ENCODE results near the gene PPA2. TPM values are rescaled to one million over a fixed set of nuclear protein-coding genes. Genes with fewer than 3 reads are reported as not detected.

The PPA2 gene
- total and polyA plus RNA-seq, 10 of the 15 experiments (the other 5 are each of a cell fraction or from before 2014, with no cell fraction given): 93.8 to 293 (median 146) TPM

DNA sequence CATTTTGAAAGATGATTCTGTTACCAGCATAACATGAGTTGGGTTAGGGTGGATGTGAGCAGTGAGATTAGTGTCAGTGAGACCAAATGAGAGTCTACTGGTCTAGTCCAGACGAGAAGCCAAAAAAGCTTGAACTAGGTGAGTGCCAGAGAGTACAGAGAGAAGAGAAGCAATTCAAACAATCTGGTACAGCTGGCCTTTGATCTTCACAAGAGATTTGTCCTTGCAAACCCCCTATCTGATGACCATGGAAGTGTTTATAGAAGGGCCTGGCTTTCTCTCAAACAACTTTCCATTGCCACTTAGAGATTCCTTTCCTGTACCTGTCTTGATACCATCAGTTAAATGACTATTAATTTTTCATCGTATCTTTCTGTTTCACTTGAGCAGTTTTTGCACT, 128.5 kb downstream of the PPA2 start:
- 98% methylated on average over 2 of the region's 2 CpGs for WGBS (ENCODE audit: insufficient coverage, insufficient replicate concordance, low lambda C conversion rate, missing lambda C conversion rate)
- H3K36me3 ChIP-seq (ENCODE audit: control insufficient read depth in 2 of 2, insufficient read depth in 2 of 2, low read length in 1 of 2): no peaks in the 10 kb centered on the region
- no TSS peak for BruUV-seq (replicated peaks)
- ATAC-seq (no peak), DNase-seq (ENCODE audit: low read depth, low spot score) (no peak), FAIRE-seq (no peak)
- no peaks in the 10 kb centered on the region for H3K4me1 ChIP-seq (ENCODE audit: control insufficient read depth, insufficient read depth, low read length)
- TF ChIP-seq MTA3 (IDR thresholded peaks at IDR 0.05; ENCODE audit: borderline replicate concordance, low read length) (no peak), TCF3 (IDR thresholded peaks at IDR 0.05; ENCODE audit: borderline replicate concordance, insufficient read depth, low read depth, low read length) (no peak), SUPT20H (IDR thresholded peaks at IDR 0.05; ENCODE audit: borderline replicate concordance, control insufficient read depth, low read depth, low read length) (no peak), ZNF384 (IDR thresholded peaks at IDR 0.05; ENCODE audit: borderline replicate concordance, low read depth, low read length) (no peak), FOS (IDR thresholded peaks at IDR 0.05; ENCODE audit: borderline replicate concordance, extremely low read depth, insufficient read length) (no peak), GATAD2B (conservative IDR thresholded peaks at IDR 0.05; ENCODE audit: low read depth) (no peak), SIN3A (IDR thresholded peaks at IDR 0.05; ENCODE audit: low read depth, low read length) (no peak), TAF1 (IDR thresholded peaks at IDR 0.05; ENCODE audit: borderline replicate concordance, low read depth, low read length) (no peak), CHD4 (IDR thresholded peaks at IDR 0.05) (no peak), EZH2 (IDR thresholded peaks at IDR 0.05; ENCODE audit: borderline replicate concordance, control insufficient read depth, low read depth, low read length) (no peak)
- TF ChIP-seq, protein P1, sequence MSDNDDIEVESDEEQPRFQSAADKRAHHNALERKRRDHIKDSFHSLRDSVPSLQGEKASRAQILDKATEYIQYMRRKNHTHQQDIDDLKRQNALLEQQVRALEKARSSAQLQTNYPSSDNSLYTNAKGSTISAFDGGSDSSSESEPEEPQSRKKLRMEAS (IDR thresholded peaks at IDR 0.05; ENCODE audit: low read depth, low read length): no peak
- TF ChIP-seq, protein P2, sequence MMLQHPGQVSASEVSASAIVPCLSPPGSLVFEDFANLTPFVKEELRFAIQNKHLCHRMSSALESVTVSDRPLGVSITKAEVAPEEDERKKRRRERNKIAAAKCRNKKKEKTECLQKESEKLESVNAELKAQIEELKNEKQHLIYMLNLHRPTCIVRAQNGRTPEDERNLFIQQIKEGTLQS (IDR thresholded peaks at IDR 0.05; ENCODE audit: borderline replicate concordance, extremely low read depth, low read depth, low read length): no peak
- TF ChIP-seq, protein P3, sequence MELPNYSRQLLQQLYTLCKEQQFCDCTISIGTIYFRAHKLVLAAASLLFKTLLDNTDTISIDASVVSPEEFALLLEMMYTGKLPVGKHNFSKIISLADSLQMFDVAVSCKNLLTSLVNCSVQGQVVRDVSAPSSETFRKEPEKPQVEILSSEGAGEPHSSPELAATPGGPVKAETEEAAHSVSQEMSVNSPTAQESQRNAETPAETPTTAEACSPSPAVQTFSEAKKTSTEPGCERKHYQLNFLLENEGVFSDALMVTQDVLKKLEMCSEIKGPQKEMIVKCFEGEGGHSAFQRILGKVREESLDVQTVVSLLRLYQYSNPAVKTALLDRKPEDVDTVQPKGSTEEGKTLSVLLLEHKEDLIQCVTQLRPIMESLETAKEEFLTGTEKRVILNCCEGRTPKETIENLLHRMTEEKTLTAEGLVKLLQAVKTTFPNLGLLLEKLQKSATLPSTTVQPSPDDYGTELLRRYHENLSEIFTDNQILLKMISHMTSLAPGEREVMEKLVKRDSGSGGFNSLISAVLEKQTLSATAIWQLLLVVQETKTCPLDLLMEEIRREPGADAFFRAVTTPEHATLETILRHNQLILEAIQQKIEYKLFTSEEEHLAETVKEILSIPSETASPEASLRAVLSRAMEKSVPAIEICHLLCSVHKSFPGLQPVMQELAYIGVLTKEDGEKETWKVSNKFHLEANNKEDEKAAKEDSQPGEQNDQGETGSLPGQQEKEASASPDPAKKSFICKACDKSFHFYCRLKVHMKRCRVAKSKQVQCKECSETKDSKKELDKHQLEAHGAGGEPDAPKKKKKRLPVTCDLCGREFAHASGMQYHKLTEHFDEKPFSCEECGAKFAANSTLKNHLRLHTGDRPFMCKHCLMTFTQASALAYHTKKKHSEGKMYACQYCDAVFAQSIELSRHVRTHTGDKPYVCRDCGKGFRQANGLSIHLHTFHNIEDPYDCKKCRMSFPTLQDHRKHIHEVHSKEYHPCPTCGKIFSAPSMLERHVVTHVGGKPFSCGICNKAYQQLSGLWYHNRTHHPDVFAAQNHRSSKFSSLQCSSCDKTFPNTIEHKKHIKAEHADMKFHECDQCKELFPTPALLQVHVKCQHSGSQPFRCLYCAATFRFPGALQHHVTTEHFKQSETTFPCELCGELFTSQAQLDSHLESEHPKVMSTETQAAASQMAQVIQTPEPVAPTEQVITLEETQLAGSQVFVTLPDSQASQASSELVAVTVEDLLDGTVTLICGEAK (IDR thresholded peaks at IDR 0.05; ENCODE audit: borderline replicate concordance): no peak
- TF ChIP-seq, protein P4, sequence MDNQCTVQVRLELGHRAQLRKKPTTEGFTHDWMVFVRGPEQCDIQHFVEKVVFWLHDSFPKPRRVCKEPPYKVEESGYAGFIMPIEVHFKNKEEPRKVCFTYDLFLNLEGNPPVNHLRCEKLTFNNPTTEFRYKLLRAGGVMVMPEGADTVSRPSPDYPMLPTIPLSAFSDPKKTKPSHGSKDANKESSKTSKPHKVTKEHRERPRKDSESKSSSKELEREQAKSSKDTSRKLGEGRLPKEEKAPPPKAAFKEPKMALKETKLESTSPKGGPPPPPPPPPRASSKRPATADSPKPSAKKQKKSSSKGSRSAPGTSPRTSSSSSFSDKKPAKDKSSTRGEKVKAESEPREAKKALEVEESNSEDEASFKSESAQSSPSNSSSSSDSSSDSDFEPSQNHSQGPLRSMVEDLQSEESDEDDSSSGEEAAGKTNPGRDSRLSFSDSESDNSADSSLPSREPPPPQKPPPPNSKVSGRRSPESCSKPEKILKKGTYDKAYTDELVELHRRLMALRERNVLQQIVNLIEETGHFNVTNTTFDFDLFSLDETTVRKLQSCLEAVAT (IDR thresholded peaks at IDR 0.05): no peak
- no peak overlapping the region for H3K4me2 ChIP-seq (ENCODE audit: control insufficient read depth, insufficient read depth)
- SMC1A ChIA-PET (ENCODE audit: uncharacterized antibody, unreplicated experiment): no interaction called here
- RAD21 ChIA-PET (ENCODE audit: unreplicated experiment): no interaction called here
- intact Hi-C loops (cut with micrococcal nuclease; ENCODE audit: unreplicated experiment) (no loop called here), in situ Hi-C loops (cut with MboI) (no loop called here)
- CTCF ChIA-PET: no interaction called here
- no peak overlapping the region for H3K4me3 ChIP-seq
- no peak overlapping the region for H2AFZ ChIP-seq (ENCODE audit: control insufficient read depth, low read depth, low read length)
- H3K27ac ChIP-seq (ENCODE audit: control insufficient read depth, insufficient read depth): no peak overlapping the region
- no peaks in the 10 kb centered on the region for H3K9me3 ChIP-seq (replicated peaks; ENCODE audit: control insufficient read depth, insufficient read depth, low read length)
- H3K79me2 ChIP-seq (ENCODE audit: control insufficient read depth, insufficient read depth, low read length): no peaks in the 10 kb centered on the region
- H3K27me3 ChIP-seq (replicated peaks in 1 of 2; ENCODE audit: control insufficient read depth in 2 of 2, insufficient read depth in 2 of 2, low read length in 1 of 2): no peaks in the 10 kb centered on the region
- POLR2A ChIA-PET: no interaction called here
- H4K20me1 ChIP-seq (ENCODE audit: control insufficient read depth, insufficient read depth): no peaks in the 10 kb centered on the region
- no peak overlapping the region for H3K9ac ChIP-seq (ENCODE audit: control insufficient read depth, insufficient read depth, low read length)

Data from GM12878 (cell line).